IMR-90 (cell line): Measurements from ENCODE around the gene ESR2. TPM values are rescaled to one million over a fixed set of nuclear protein-coding genes. Genes with fewer than 3 reads are reported as not detected.
A peak's percentile ranks its signal among the peaks of the same experiment; 100 is the strongest.

ENCODE experiments used
- ATAC-seq: fragments of 200-7000 bp; cut with Tn5 transposase; 2 replicates; pipeline ENCODE4 v1.9.1; 2020; ENCODE audit warnings: low read depth, mild to moderate bottlenecking, moderate library complexity
- BruUV-seq: library from RNA; stranded (reverse); fragments of 400-500 nt; replicated peaks from 2 replicates; lab custom pipeline; 2021; lab: Mats Ljungman, UMichigan
- CTCF ChIA-PET: fragments of 300-600 bp; formaldehyde crosslinking; extraction: SDS; loops from one replicate; lab custom pipeline; 2021; ENCODE audit warnings: antibody characterized with exemption; lab: Yijun Ruan, JAX
- POLR2A ChIA-PET: fragments of 300-600 bp; sonication (Branson Sonifier 250); formaldehyde crosslinking; loops from one replicate; lab custom pipeline; 2022; ENCODE audit warnings: antibody characterized with exemption; ENCODE audit not compliant: unreplicated experiment; lab: Charles Lee
- DNase-seq: peaks from one replicate; pipeline ENCODE4 v3.0.0; 2013
- H2AFZ ChIP-seq: replicated peaks from 2 replicates; pipeline ENCODE3; 2013; ENCODE audit warnings: low read length, mild to moderate bottlenecking; ENCODE audit not compliant: poor library complexity
- H2AK5ac ChIP-seq: 2 replicates; pipeline ENCODE4 v1.6.1; 2013; ENCODE audit warnings: low read depth, low read length, inconsistent platforms
- H2AK9ac ChIP-seq: replicated peaks from 2 replicates; pipeline ENCODE3; 2013; ENCODE audit warnings: mild to moderate bottlenecking, low read depth, low read length, moderate library complexity; ENCODE audit not compliant: poor library complexity
- H2BK120ac ChIP-seq: 2 replicates; pipeline ENCODE4 v1.6.1; 2013; ENCODE audit warnings: low read depth, low read length, inconsistent platforms
- H2BK15ac ChIP-seq: 3 replicates; pipeline ENCODE4 v1.6.1; 2013; ENCODE audit warnings: low read depth, low read length, inconsistent platforms
- H2BK20ac ChIP-seq: 2 replicates; pipeline ENCODE4 v1.6.1; 2013; ENCODE audit warnings: low read depth, mild to moderate bottlenecking, inconsistent platforms, low read length, moderate library complexity
- H2BK5ac ChIP-seq: 2 replicates; pipeline ENCODE4 v1.6.1; 2013; ENCODE audit warnings: mild to moderate bottlenecking, low read depth, low read length, inconsistent platforms; ENCODE audit not compliant: poor library complexity, severe bottlenecking
- H3K14ac ChIP-seq: replicated peaks from 2 replicates; pipeline ENCODE4 v1.6.1; 2013; ENCODE audit warnings: low read depth, low read length, inconsistent platforms
- H3K18ac ChIP-seq: 2 replicates; pipeline ENCODE4 v1.6.1; 2013; ENCODE audit warnings: low read depth, low read length, control low read depth
- H3K23ac ChIP-seq: 2 replicates; pipeline ENCODE4 v1.6.1; 2013; ENCODE audit warnings: low read depth, low read length, inconsistent platforms
- H3K27ac ChIP-seq: 2 replicates; pipeline ENCODE4 v1.5.1; 2013; ENCODE audit warnings: mild to moderate bottlenecking, control low read depth, low read length; ENCODE audit not compliant: insufficient read depth
- H3K27me3 ChIP-seq: 2 replicates; pipeline ENCODE4 v1.6.1; 2013; ENCODE audit warnings: low read length; ENCODE audit not compliant: control insufficient read depth, insufficient read depth
- H3K36me3 ChIP-seq: 2 replicates; pipeline ENCODE4 v1.6.1; 2013; ENCODE audit warnings: low read length, mixed read lengths; ENCODE audit not compliant: control insufficient read depth, insufficient read depth
- H3K4ac ChIP-seq: 2 replicates; pipeline ENCODE4 v1.6.1; 2013; ENCODE audit warnings: low read depth, low read length, inconsistent platforms
- H3K4me1 ChIP-seq: 2 replicates; pipeline ENCODE4 v1.6.1; 2013; ENCODE audit warnings: low read length, mixed read lengths; ENCODE audit not compliant: control insufficient read depth, insufficient read depth
- H3K4me2 ChIP-seq: 2 replicates; pipeline ENCODE4 v1.6.1; 2013; ENCODE audit warnings: low read depth, mild to moderate bottlenecking, control low read depth, low read length, moderate library complexity
- H3K4me3 ChIP-seq: 2 replicates; pipeline ENCODE4 v1.5.1; 2013; ENCODE audit warnings: low read depth, mild to moderate bottlenecking, control low read depth, low read length, moderate library complexity; ENCODE audit not compliant: insufficient read depth
- H3K56ac ChIP-seq: 2 replicates; pipeline ENCODE4 v1.6.1; 2013; ENCODE audit warnings: low read length, inconsistent platforms; ENCODE audit not compliant: insufficient read depth; ENCODE audit errors: extremely low read depth
- H3K79me1 ChIP-seq, 2 experiments: 2 replicates each; pipeline ENCODE4 v1.6.1; 2013; ENCODE audit warnings: low read length in 2 of 2, inconsistent platforms in 1 of 2, low read depth in 1 of 2
- H3K9ac ChIP-seq: 2 replicates; pipeline ENCODE4 v1.6.1; 2013; ENCODE audit warnings: low read depth, low read length, control low read depth
- H3K9me1 ChIP-seq: 2 replicates; pipeline ENCODE4 v1.6.1; 2013; ENCODE audit warnings: low read length, inconsistent platforms; ENCODE audit not compliant: insufficient read depth
- H3K9me3 ChIP-seq: 2 replicates; pipeline ENCODE4 v1.6.1; 2013; ENCODE audit warnings: low read length; ENCODE audit not compliant: control insufficient read depth, insufficient read depth
- H4K20me1 ChIP-seq: 2 replicates; pipeline ENCODE4 v1.6.1; 2013; ENCODE audit warnings: low read length, inconsistent platforms; ENCODE audit not compliant: insufficient read depth
- H4K5ac ChIP-seq: 2 replicates; pipeline ENCODE4 v1.6.1; 2013; ENCODE audit warnings: mild to moderate bottlenecking, low read depth, low read length, control low read depth
- H4K8ac ChIP-seq, 2 experiments: 2 replicates each; pipeline ENCODE4 v1.6.1; 2013; ENCODE audit warnings: low read depth in 2 of 2, low read length in 2 of 2, control low read depth in 1 of 2, inconsistent platforms in 1 of 2
- H4K91ac ChIP-seq: 2 replicates; pipeline ENCODE4 v1.6.1; 2013; ENCODE audit warnings: low read depth, low read length, inconsistent platforms; ENCODE audit not compliant: insufficient read depth
- CHD1 ChIP-seq: IDR thresholded peaks from 2 replicates; pipeline ENCODE4 v1.6.1; 2012; ENCODE audit warnings: low read depth, low read length, improper control_type of control experiment
- MXI1 ChIP-seq: IDR thresholded peaks from 2 replicates; pipeline ENCODE4 v1.6.1; 2012; ENCODE audit warnings: low read depth, mild to moderate bottlenecking, low read length, moderate library complexity, borderline replicate concordance
- RAD21 ChIP-seq: IDR thresholded peaks from 2 replicates; pipeline ENCODE4 v1.6.1; 2012; ENCODE audit warnings: low read length, improper control_type of control experiment
- WGBS, 2 experiments: methylation state at CpG; one replicate each; pipeline versions ENCODE4 v1.1.5 to v1.1.7; 2013; ENCODE audit warnings: missing lambda C conversion rate in 2 of 2; ENCODE audit not compliant: insufficient read length in 1 of 2; ENCODE audit errors: extremely low coverage in 2 of 2; 5-methylcytosine and 5-hydroxymethylcytosine counted together
- dilution Hi-C: fragments of 300-500 bp; cut with HindIII; formaldehyde crosslinking; loops from one replicate; pipeline ENCODE4 v1.14.3; 2018; ENCODE audit warnings: low sequenced_read_pairs; ENCODE audit not compliant: unreplicated experiment
- in situ Hi-C: fragments of 300-500 bp; cut with MboI; formaldehyde crosslinking; loops from 3 replicates; pipeline ENCODE4 v1.14.3; 2019; ENCODE audit warnings: low sequenced_read_pairs, inconsistent platforms, mixed read lengths
- intact Hi-C: fragments of 100-400 bp; cut with micrococcal nuclease; formaldehyde crosslinking; loops from 2 replicates; pipeline ENCODE4 v1.10.0; 2022
- polyA plus RNA-seq, 3 experiments: library from polyadenylated mRNA; depleted of rRNA; stranded (reverse); fragments of >200 nt; gene quantifications; 2 replicates each; pipeline ENCODE4 v1.2.3, GENCODE V29; 2012; ENCODE audit warnings: low replicate concordance in 1 of 3
- total RNA-seq: library from RNA; depleted of rRNA; stranded (reverse); fragments of >200 nt; gene quantifications from 2 replicates; pipeline ENCODE4 v1.2.3, GENCODE V29; 2012
- TF ChIP-seq, protein P1 (sequence below): fragments of 150-350 bp; IDR thresholded peaks from 2 replicates; pipeline ENCODE4 v1.6.1; 2016; ENCODE audit warnings: low read depth, mild to moderate bottlenecking, low read length, moderate library complexity, borderline replicate concordance

The ESR2 gene
- total and polyA plus RNA-seq, 2 of the 4 experiments (the other 2 are of a cell fraction): under 0.01 to 0.03 TPM

DNA sequence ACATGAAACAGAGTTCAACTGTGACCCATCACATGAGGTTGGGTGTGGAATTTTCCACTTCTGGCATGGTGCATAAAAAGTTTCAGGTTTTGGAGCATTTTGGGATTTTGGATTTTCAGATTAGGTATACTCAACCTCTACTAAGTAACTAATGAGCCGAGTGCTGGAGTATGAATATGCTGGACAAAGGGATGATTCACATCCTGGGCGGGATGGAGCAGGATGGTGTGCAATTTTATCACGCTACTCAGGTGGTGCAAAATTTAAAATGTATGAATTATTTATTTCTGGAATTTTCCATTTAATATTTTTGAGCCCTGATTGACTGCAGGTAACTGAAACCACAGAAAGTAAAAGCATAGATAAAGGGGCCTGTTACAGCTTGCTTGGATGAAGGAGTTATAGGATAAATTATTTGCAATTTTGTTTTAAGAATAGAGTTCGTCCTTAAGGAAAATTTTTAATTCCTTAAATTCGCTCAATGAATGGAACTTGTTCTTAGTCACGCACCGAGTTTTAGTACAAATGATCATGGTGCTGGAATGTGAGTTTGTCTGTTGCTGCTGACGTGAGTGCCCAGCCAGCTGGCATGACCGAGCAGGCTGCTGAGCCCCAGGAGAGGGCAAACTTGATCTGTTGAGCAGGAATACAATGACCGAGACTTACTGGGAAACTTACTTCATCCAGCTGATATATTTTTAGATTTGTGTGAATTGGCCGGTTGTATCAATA, 176.3 kb downstream of the ESR2 start:
- DNase-seq (peak; percentile 28), ATAC-seq (peak; percentile 32; the same call in 1 of the 2 replicates)
- dilution Hi-C loops (no loop called here), intact Hi-C loops (no loop called here), in situ Hi-C loops (no loop called here)
- no TSS peak for BruUV-seq
- Histone ChIP-seq H3K9ac (no peak overlapping the region), H2AK5ac (no peak overlapping the region), H4K91ac (no peak overlapping the region), H3K36me3 (no peaks in the 10 kb centered on the region), H3K4me2 (no peak overlapping the region), H3K9me3 (no peaks in the 10 kb centered on the region), H3K4ac (no peak overlapping the region), H3K23ac (no peak overlapping the region), H2AK9ac (no peak overlapping the region), H2BK120ac (no peak overlapping the region), H2BK5ac (no peak overlapping the region), H3K9me1 (no peaks in the 10 kb centered on the region; the same call in 1 of the 2 replicates), H2AFZ (no peak overlapping the region), H3K14ac (no peak overlapping the region), H4K5ac (no peak overlapping the region), H3K18ac (no peak overlapping the region), H3K4me1 (peaks cover 1% of the 10 kb centered on the region; the same call in 1 of the 2 replicates), H4K20me1 (no peaks in the 10 kb centered on the region), H3K27me3 (no peaks in the 10 kb centered on the region), H3K4me3 (no peak overlapping the region), H3K56ac (no peak overlapping the region), H2BK15ac (no peak overlapping the region), H3K27ac (no peak overlapping the region), H2BK20ac (no peak overlapping the region), H3K79me1 (no peaks in the 10 kb centered on the region), H4K8ac (no peak overlapping the region)
- TF ChIP-seq, protein P1, sequence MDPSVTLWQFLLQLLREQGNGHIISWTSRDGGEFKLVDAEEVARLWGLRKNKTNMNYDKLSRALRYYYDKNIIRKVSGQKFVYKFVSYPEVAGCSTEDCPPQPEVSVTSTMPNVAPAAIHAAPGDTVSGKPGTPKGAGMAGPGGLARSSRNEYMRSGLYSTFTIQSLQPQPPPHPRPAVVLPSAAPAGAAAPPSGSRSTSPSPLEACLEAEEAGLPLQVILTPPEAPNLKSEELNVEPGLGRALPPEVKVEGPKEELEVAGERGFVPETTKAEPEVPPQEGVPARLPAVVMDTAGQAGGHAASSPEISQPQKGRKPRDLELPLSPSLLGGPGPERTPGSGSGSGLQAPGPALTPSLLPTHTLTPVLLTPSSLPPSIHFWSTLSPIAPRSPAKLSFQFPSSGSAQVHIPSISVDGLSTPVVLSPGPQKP: no peak
- TF ChIP-seq RAD21: no peak
- TF ChIP-seq MXI1: no peak
- no peak for TF ChIP-seq CHD1
- ChIA-PET CTCF (no interaction called here), POLR2A (no interaction called here)
- WGBS, 2 experiments: 100% methylated on average over 2 of the region's 11 CpGs; no CpG with 5 or more reads in 1 of the 2 experiments
